K562 (cell line): ENCODE measurements around the gene OPA1. TPM values are rescaled to one million over a fixed set of nuclear protein-coding genes. Genes with fewer than 3 reads are reported as not detected.
A peak's percentile ranks its signal among the peaks of the same experiment; 100 is the strongest.

Experiments
- ARNT ChIP-seq, 2 experiments: fragments of 450-650 bp; IDR thresholded peaks; 2 replicates each; pipeline ENCODE4 v1.6.1; 2016; ENCODE audit warnings: mild to moderate bottlenecking in 1 of 2
- BHLHE40 ChIP-seq: IDR thresholded peaks from 2 replicates; pipeline ENCODE4 v1.6.1; 2011; ENCODE audit warnings: low read length, improper control_type of control experiment
- CBX5 ChIP-seq: IDR thresholded peaks from 2 replicates; pipeline ENCODE4 v1.6.1; 2014; ENCODE audit warnings: low read depth, borderline replicate concordance
- EP400 ChIP-seq: fragments of 450-650 bp; IDR thresholded peaks from 2 replicates; pipeline ENCODE4 v1.6.1; 2017; ENCODE audit warnings: antibody characterized with exemption, mild to moderate bottlenecking, moderate library complexity
- MEF2D ChIP-seq: conservative IDR thresholded peaks from 2 replicates; pipeline ENCODE4 v1.6.1; 2016; ENCODE audit warnings: low read depth, missing genetic modification characterization, missing compliant biosample characterization
- NELFE ChIP-seq: IDR thresholded peaks from 2 replicates; pipeline ENCODE4 v1.6.1; 2011; ENCODE audit warnings: mild to moderate bottlenecking; ENCODE audit not compliant: insufficient read depth, insufficient read length
- PRDM10 ChIP-seq: fragments of 450-650 bp; IDR thresholded peaks from 2 replicates; pipeline ENCODE4 v1.6.1; 2018; ENCODE audit not compliant: partially characterized antibody
- REST ChIP-seq, 2 experiments: fragments of 450-650 bp; formaldehyde crosslinking in 1 of 2; IDR thresholded peaks; 2 replicates each; pipeline versions ENCODE4 v1.4.0 to v1.6.1; 2014 to 2020; ENCODE audit warnings: mild to moderate bottlenecking in 2 of 2, borderline replicate concordance in 1 of 2, low read depth in 1 of 2
- STAG1 ChIP-seq: sonication (generic); formaldehyde crosslinking; IDR thresholded peaks from 2 replicates; pipeline ENCODE4 v1.5.0; 2020; ENCODE audit warnings: missing genetic modification reagents, borderline replicate concordance
- U2AF2 ChIP-seq: fragments of 200-400 bp; formaldehyde crosslinking; optimal IDR thresholded peaks from 2 replicates; pipeline ENCODE3; 2017; ENCODE audit warnings: low read depth, mild to moderate bottlenecking, low read length
- ZNF41 ChIP-seq: fragments of 250-450 bp; sonication (Bioruptor Pico); conservative IDR thresholded peaks from 2 replicates; pipeline ENCODE4 v1.4.0; 2020; ENCODE audit warnings: mild to moderate bottlenecking
- ZNF449 ChIP-seq: fragments of 250-450 bp; sonication (Bioruptor Pico); IDR thresholded peaks from 2 replicates; pipeline ENCODE4 v1.8.0; 2022; ENCODE audit warnings: moderate library complexity, mild to moderate bottlenecking, inconsistent platforms
- ZNF586 ChIP-seq: fragments of 450-650 bp; formaldehyde crosslinking; conservative IDR thresholded peaks from 2 replicates; pipeline ENCODE4 v1.4.0; 2020; ENCODE audit warnings: mild to moderate bottlenecking, moderate library complexity
- polyA plus RNA-seq, 8 experiments: library from polyadenylated mRNA; depleted of rRNA in 4 of 8; stranded (reverse) in 5 of 8; unstranded in 3 of 8; fragments of >200 nt; fragmentation: Nextera tagmentation in 2 of 8; fragmentation: Illumina TruSeq in 1 of 8; extraction: Ambion mirVana in 2 of 8; extraction: Trizol in 1 of 8; gene quantifications; 2 replicates each; pipeline versions ENCODE4 v1.2.1 to v1.2.3, GENCODE V29; 2011 to 2014; ENCODE audit warnings: inconsistent platforms in 1 of 8, missing spikeins in 1 of 8
- total RNA-seq, 7 experiments: library from RNA; depleted of rRNA in 6 of 7; stranded (reverse); fragments of >200 nt in 6 of 7; fragmentation: Illumina TruSeq in 2 of 7; extraction: Trizol in 2 of 7; gene quantifications; 2 replicates each; pipeline versions ENCODE4 v1.2.1 to v1.2.3, GENCODE V29; 2011 to 2021; ENCODE audit warnings: low replicate concordance in 1 of 7

Gene OPA1
- total and polyA plus RNA-seq, 9 of the 15 experiments (the other 6 are each of a cell fraction or from before 2014, with no cell fraction given), result 19.7 to 127 (median 94.7) TPM

- TF ChIP-seq U2AF2 (no peak), EP400 (no peak), ZNF586 (CRISPR knock-in tag) (no peak), ZNF449 (CRISPR knock-in tag) (no peak), STAG1 (0 out of 2 replicates have a peak, but pooled peaks have one; percentile 10), PRDM10 (peak; percentile 31), CBX5 (no peak), REST (IDR thresholded peaks at IDR 0.05; ENCODE audit: borderline replicate concordance) (peak; percentile 75), REST (CRISPR knock-in tag; IDR thresholded peaks at IDR 0.05; ENCODE audit: low read depth) (no peak), ZNF41 (CRISPR knock-in tag) (no peak), NELFE (no peak), BHLHE40 (peak; percentile 52), MEF2D (tag) (no peak), ARNT (IDR thresholded peaks at IDR 0.05) (0 out of 4 replicates have a peak, but pooled peaks of 1 of the 2 experiments have one; percentile 47)
Observed at GRCh38 chr3:193572426-193572908, 20.5 kb upstream of the OPA1 start (continued).
